C4-2B (cell line): ENCODE measurements around the gene YIF1A.

ENCODE experiments used
- CTCF ChIP-seq: fragments of 450-650 bp; conservative IDR thresholded peaks from 2 replicates; pipeline ENCODE4 v1.5.1; 2017; ENCODE audit warnings: mild to moderate bottlenecking
- ZFX ChIP-seq: fragments of 450-650 bp; IDR thresholded peaks from 2 replicates; pipeline ENCODE4 v1.6.1; 2017

GRCh38 chr11:66310324-66310723 is 21.4 kb upstream of the YIF1A start:
- TF ChIP-seq CTCF (no peak), ZFX (no peak)
